OCI-LY1 (cell line): ENCODE measurements around the gene CSGALNACT2.
"Not testable (repeated sequence)": the region's sequence is repeated elsewhere in the genome, so short reads cannot be mapped to it uniquely, and the experiment has no call there.

ENCODE experiments used
- H2AFZ ChIP-seq: fragments of 200-600 bp; sonication (generic), shearing (Covaris generic); 2 replicates; pipeline ENCODE4 v1.6.0; 2014; ENCODE audit warnings: antibody characterized with exemption, mild to moderate bottlenecking, low read length
- H3F3A ChIP-seq: fragments of 200-600 bp; sonication (generic), shearing (Covaris generic); 2 replicates; pipeline ENCODE4 v1.6.0; 2014; ENCODE audit warnings: mild to moderate bottlenecking, antibody characterized with exemption, low read length, moderate library complexity; ENCODE audit not compliant: insufficient read depth
- H3K27ac ChIP-seq: fragments of 200-600 bp; sonication (generic); 2 replicates; pipeline ENCODE4 v1.5.1; 2014; ENCODE audit warnings: low read length, mixed run types, mild to moderate bottlenecking, low read depth; ENCODE audit not compliant: poor library complexity, severe bottlenecking
- H3K27me3 ChIP-seq: fragments of 200-600 bp; sonication (generic); 2 replicates; pipeline ENCODE4 v1.6.0; 2014; ENCODE audit warnings: antibody characterized with exemption, mild to moderate bottlenecking, low read length, moderate library complexity; ENCODE audit not compliant: insufficient read depth
- H3K36me3 ChIP-seq: fragments of 200-600 bp; sonication (generic); 2 replicates; pipeline ENCODE4 v1.6.1; 2014; ENCODE audit warnings: mild to moderate bottlenecking, antibody characterized with exemption, low read length, moderate library complexity, mixed read lengths; ENCODE audit not compliant: insufficient read depth
- H3K4me1 ChIP-seq: fragments of 200-600 bp; sonication (generic); 2 replicates; pipeline ENCODE4 v1.5.1; 2014; ENCODE audit warnings: mild to moderate bottlenecking, low read length, moderate library complexity; ENCODE audit not compliant: insufficient read depth, severe bottlenecking
- H3K4me2 ChIP-seq: fragments of 200-600 bp; sonication (generic), shearing (Covaris generic); 2 replicates; pipeline ENCODE4 v1.6.1; 2014; ENCODE audit warnings: low read length
- H3K4me3 ChIP-seq: fragments of 200-600 bp; sonication (generic); 2 replicates; pipeline ENCODE4 v1.5.1; 2014; ENCODE audit warnings: low read length, low read depth, mild to moderate bottlenecking, mixed read lengths; ENCODE audit not compliant: poor library complexity, severe bottlenecking
- H3K79me2 ChIP-seq: fragments of 200-600 bp; shearing (Covaris generic); 2 replicates; pipeline ENCODE4 v1.6.1; 2016; ENCODE audit warnings: mixed run types, low read length, mixed read lengths; ENCODE audit not compliant: insufficient read depth
- H3K9ac ChIP-seq: fragments of 200-600 bp; sonication (generic), shearing (Covaris generic); 2 replicates; pipeline ENCODE4 v1.6.1; 2014; ENCODE audit warnings: mild to moderate bottlenecking, low read length, mixed read lengths
- H3K9me2 ChIP-seq: fragments of 200-600 bp; sonication (generic), shearing (Covaris generic); 2 replicates; pipeline ENCODE4 v1.6.1; 2014; ENCODE audit warnings: low read depth, mild to moderate bottlenecking, low read length, mixed read lengths
- H3K9me3 ChIP-seq: fragments of 200-600 bp; shearing (Covaris generic); 2 replicates; pipeline ENCODE4 v1.6.1; 2014; ENCODE audit warnings: low read length, mixed read lengths
- H4K20me1 ChIP-seq: fragments of 200-600 bp; sonication (generic), shearing (Covaris generic); 2 replicates; pipeline ENCODE4 v1.6.0; 2016; ENCODE audit warnings: mild to moderate bottlenecking, low read length; ENCODE audit not compliant: insufficient read depth
- CTCF ChIP-seq: fragments of 200-600 bp; sonication (generic), shearing (Covaris generic); IDR thresholded peaks from 2 replicates; pipeline ENCODE4 v1.5.1; 2017; ENCODE audit warnings: mild to moderate bottlenecking, antibody characterized with exemption, low read length, moderate library complexity, mixed read lengths
- EZH2 ChIP-seq: fragments of 200-600 bp; sonication (generic), shearing (Covaris generic); IDR thresholded peaks from 2 replicates; pipeline ENCODE4 v1.8.0; 2017; ENCODE audit warnings: borderline replicate concordance, mixed run types, mild to moderate bottlenecking, antibody characterized with exemption, low read length, moderate library complexity, mixed read lengths

CSGALNACT2 gene

GRCh38 chr10:43094085-43094484, 44.2 kb upstream of the CSGALNACT2 start:
- Histone ChIP-seq H3K27me3 (no peaks in the 10 kb centered on the region), H3K27ac (no peak overlapping the region), H3K9me2 (no peaks in the 10 kb centered on the region), H3K36me3 (no peaks in the 10 kb centered on the region), H3K4me3 (no peak overlapping the region), H3K4me1 (no peaks in the 10 kb centered on the region), H3K9me3 (no peaks in the 10 kb centered on the region), H3K9ac (no peak overlapping the region), H4K20me1 (no peaks in the 10 kb centered on the region), H3F3A (no peaks in the 10 kb centered on the region), H3K4me2 (no peak overlapping the region), H2AFZ (no peak overlapping the region), H3K79me2 (no peaks in the 10 kb centered on the region)
- TF ChIP-seq CTCF: no peak
- no peak for TF ChIP-seq EZH2

DNA sequence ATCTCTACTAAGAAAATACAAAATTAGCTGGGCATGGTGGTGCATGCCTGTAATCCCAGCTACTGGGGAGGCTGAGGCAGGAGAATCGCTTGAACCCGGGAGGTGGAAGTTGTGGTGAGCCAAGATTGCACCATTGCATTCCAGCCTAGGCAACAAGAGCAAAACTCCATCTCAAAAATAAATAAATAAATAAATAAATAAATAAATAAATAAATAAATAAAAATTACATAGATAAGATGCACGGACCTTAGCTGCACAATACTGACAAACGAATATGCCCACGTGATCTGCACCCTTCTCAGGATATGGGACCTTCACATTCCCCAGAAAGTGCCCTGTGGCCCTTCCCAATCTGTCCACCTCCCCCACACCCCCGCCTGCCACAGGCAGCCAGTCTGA, 38.9 kb upstream of the CSGALNACT2 start:
- not testable (repeated sequence) for H3K36me3 ChIP-seq, H3K27me3 ChIP-seq, H3K9me3 ChIP-seq, H3K27ac ChIP-seq, H3K79me2 ChIP-seq, H3K4me2 ChIP-seq, H2AFZ ChIP-seq, H4K20me1 ChIP-seq, H3K4me3 ChIP-seq, H3K9ac ChIP-seq, H3K9me2 ChIP-seq, H3F3A ChIP-seq, H3K4me1 ChIP-seq

GRCh38 chr10:43099928-43100327, 38.3 kb upstream of the CSGALNACT2 start:
- H3K9ac ChIP-seq: no peak overlapping the region
- no peaks in the 10 kb centered on the region for H4K20me1 ChIP-seq
- no peaks in the 10 kb centered on the region for H3K36me3 ChIP-seq
- no peaks in the 10 kb centered on the region for H3K9me2 ChIP-seq
- no peak overlapping the region for H2AFZ ChIP-seq
- H3K79me2 ChIP-seq: no peaks in the 10 kb centered on the region
- TF ChIP-seq EZH2: no peak
- TF ChIP-seq CTCF: no peak
- H3K9me3 ChIP-seq: no peaks in the 10 kb centered on the region
- no peaks in the 10 kb centered on the region for H3K27me3 ChIP-seq
- H3K4me1 ChIP-seq: no peaks in the 10 kb centered on the region
- no peak overlapping the region for H3K4me3 ChIP-seq
- H3F3A ChIP-seq: no peaks in the 10 kb centered on the region
- H3K4me2 ChIP-seq: no peak overlapping the region
- H3K27ac ChIP-seq: no peak overlapping the region

GRCh38 chr10:43100366-43100765, 37.9 kb upstream of the CSGALNACT2 start:
- Histone ChIP-seq H3K9ac (no peak overlapping the region), H3K27ac (no peak overlapping the region), H3K9me2 (no peaks in the 10 kb centered on the region), H3K36me3 (no peaks in the 10 kb centered on the region), H3K4me1 (no peaks in the 10 kb centered on the region), H3K4me2 (no peak overlapping the region), H3F3A (no peaks in the 10 kb centered on the region), H3K4me3 (no peak overlapping the region), H4K20me1 (no peaks in the 10 kb centered on the region), H3K9me3 (no peaks in the 10 kb centered on the region), H2AFZ (no peak overlapping the region), H3K27me3 (no peaks in the 10 kb centered on the region), H3K79me2 (no peaks in the 10 kb centered on the region)
- TF ChIP-seq EZH2: no peak
- TF ChIP-seq CTCF: no peak
